Measurements from ENCODE around the gene WDR64.

GRCh38 chr1:241644259-241644658, 7.8 kb upstream of the WDR64 start:
- TF ChIP-seq CTCF (IDR thresholded peaks at IDR 0.05; ENCODE audit: borderline replicate concordance, extremely low read depth, low read length, poor library complexity, severe bottlenecking) (no peak), EZH2 (IDR thresholded peaks at IDR 0.05; ENCODE audit: borderline replicate concordance, low read depth, low read length, severe bottlenecking) (no peak)
